GM18858 (cell line): ENCODE results near the gene DNAH5.
"Not testable (repeated sequence)": the region's sequence is repeated elsewhere in the genome, so short reads cannot be mapped to it uniquely, and the experiment has no call there.

Source experiments
- ATAC-seq: cut with Tn5 transposase; IDR thresholded peaks from one replicate; pipeline ENCODE4 v1.9.1; 2021; ENCODE audit not compliant: unreplicated experiment

DNAH5 gene

GRCh38 chr5:13833440-13833839, 111.0 kb downstream of the DNAH5 start:
- ATAC-seq: no peak

- ATAC-seq: no peak
Measured at GRCh38 chr5:13831351-13831750, 113.1 kb downstream of the DNAH5 start.

- no peak for ATAC-seq
Measured at GRCh38 chr5:13830536-13830935, 114.0 kb downstream of the DNAH5 start.

GRCh38 chr5:13821366-13821765, 123.1 kb downstream of the DNAH5 start:
- ATAC-seq: no peak

DNA sequence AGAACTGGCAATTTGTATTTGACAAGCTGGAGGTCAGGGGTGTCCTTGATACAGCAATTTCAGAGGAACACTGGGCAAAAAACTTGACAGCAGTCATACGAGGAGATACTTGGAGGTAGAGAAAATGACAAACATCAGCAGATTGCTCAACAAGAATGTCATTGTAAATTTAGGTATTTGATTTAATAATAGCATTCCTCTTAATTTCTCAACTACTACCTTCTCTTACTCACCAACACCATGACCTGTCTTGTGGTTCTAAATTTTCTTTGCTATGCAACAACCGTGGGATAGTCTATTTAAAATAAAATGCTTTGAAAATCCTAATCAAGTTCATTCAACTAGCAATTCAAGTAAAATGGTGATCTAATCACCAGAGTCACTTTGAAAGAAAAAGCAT, 128.4 kb downstream of the DNAH5 start:
- ATAC-seq: no peak

DNA sequence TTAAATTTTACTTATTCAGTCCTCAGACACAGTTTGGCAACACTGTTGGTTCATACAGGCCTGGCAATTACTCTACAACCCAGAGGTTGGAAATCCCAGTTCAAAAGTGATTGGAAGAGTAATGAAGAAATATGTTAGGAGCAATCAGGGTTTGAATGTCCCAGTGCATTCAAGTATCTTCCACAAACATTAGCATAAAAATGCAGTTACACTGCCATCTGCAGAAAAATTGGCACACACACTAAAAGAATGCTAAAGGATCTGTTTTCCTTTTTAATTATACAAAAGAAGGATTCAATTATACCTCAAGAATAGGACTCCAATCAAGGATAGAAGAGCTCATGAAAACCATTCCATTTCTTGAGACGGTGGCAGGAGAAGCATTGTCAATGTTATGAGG, 130.2 kb downstream of the DNAH5 start:
- no peak for ATAC-seq

GRCh38 chr5:13809921-13810320, 134.6 kb downstream of the DNAH5 start:
- no peak for ATAC-seq

- ATAC-seq: no peak
Measured at GRCh38 chr5:13804336-13804735, 140.2 kb downstream of the DNAH5 start.

DNA sequence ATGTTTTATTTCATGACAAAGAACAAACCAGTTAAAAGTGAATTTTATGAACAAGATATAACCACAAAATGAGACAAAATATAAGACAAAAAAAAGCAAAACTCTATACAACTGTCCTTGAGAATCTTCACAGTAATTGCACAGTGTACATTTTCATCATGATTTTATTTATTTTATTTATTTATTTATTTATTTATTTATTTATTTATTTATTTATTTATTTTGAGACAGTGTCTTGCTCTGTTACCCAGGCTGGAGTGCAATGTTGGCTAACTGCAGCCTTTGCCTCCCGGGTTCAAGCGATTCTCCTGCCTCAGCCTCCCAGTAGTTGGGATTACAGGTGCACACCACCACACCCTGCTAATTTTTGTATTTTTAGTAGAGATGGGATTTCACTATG, 145.9 kb downstream of the DNAH5 start:
- not testable (repeated sequence) for ATAC-seq

GRCh38 chr5:13785781-13786415, 158.6 kb downstream of the DNAH5 start:
- no peak for ATAC-seq

GRCh38 chr5:13783726-13784125, 160.8 kb downstream of the DNAH5 start:
- ATAC-seq: no peak

- no peak for ATAC-seq
Measured at GRCh38 chr5:13780081-13780480, 164.4 kb downstream of the DNAH5 start.

DNA sequence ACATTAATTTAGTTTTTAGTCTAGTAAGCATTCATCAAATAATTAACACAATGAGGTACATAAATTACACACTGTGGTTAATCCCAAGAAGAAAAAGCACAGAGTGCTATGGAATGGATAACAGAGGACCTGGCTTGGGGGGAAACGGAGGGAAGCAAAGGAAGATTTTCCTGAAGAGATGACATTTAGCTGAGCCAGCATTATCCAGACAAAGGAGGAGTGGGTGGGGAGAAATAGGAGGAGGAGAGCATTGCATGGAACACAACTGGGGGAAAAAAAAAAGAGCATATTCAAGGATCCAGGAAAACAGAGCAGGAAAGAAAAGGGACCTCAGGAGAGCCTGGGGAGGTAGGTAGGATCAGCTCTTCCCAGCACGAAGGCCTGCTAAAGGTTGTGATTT, 170.8 kb downstream of the DNAH5 start:
- ATAC-seq: no peak

GRCh38 chr5:13771011-13771571, 173.4 kb downstream of the DNAH5 start:
- ATAC-seq: no peak

- no peak for ATAC-seq
Measured at GRCh38 chr5:13766236-13766635, 178.3 kb downstream of the DNAH5 start.

DNA sequence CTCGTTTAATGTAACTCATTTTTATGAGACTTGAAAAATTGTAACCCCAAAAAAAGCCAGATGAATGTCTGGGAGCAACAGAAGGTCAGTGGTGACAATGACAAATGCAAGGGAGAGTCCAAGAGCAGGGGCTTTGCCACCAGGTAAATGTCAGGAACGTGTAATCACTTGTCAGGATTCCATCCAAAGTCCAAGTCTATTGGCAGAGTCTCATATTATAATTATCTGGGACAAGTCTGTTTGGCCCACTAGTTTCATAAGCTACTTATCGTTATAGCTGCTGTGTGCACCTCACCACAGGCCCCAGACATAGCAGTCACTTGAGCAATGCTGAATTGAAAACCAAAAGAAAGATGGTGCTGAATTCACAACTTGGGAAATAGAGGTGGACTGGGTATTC, 180.8 kb downstream of the DNAH5 start:
- ATAC-seq: no peak

DNA sequence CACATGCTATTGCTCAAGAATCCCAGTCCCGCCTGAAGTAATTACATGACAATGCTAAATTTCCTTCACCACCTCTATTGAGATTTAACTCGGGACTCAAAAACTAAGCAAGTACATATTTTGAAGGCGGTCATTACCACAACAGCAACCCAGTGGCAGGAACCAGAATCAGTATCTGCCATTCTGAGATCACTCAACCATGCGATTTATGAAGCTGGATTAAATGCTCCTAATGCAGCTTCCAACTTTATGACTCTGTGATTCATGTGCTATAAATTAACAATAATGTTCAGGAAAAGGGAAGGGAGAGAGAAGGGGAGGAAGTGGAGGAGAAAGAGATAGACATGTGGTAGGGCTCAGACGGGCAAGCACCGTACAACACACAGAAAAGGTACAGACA, 194.7 kb downstream of the DNAH5 start:
- ATAC-seq: no peak

DNA sequence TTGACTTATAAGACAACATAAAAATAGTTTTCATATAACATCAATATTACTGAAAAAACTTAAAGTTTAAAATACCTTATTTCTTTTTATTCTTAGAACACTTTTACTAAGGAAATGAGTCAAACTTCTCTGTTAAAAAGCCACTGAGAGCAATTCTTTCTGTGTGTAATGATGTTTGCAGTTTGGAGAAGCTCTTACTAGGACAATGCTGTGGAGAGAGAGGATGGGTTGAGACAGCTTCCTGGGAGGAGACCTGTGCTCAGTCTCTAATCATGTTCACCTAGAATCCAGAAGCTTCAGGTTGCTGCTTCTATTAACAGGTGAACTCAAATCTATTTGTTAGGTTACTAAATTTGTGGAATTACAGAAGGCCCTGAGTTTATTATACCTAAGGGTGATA, 198.5 kb downstream of the DNAH5 start:
- ATAC-seq: no peak

GRCh38 chr5:13745508-13745907, 199.0 kb downstream of the DNAH5 start:
- ATAC-seq: no peak

- ATAC-seq: no peak
Measured at GRCh38 chr5:13740471-13740870, 204.0 kb downstream of the DNAH5 start.

GRCh38 chr5:13739479-13739878, 205.0 kb downstream of the DNAH5 start:
- no peak for ATAC-seq

- ATAC-seq: no peak
Measured at GRCh38 chr5:13735691-13736090, 208.8 kb downstream of the DNAH5 start.

- no peak for ATAC-seq
Measured at GRCh38 chr5:13731121-13731628, 213.3 kb downstream of the DNAH5 start.
